A673 (cell line): Measurements from ENCODE around the gene TMEM63B. TPM values are rescaled to one million over a fixed set of nuclear protein-coding genes. Genes with fewer than 3 reads are reported as not detected.

Source experiments
- BruUV-seq: library from RNA; stranded (reverse); fragments of 400-500 nt; replicated peaks from 2 replicates; lab custom pipeline; 2021; lab: Mats Ljungman, UMichigan
- CTCF ChIA-PET: fragments of 300-600 bp; sonication (Branson Sonifier 250); formaldehyde crosslinking; loops from one replicate; lab custom pipeline; 2022; ENCODE audit warnings: antibody characterized with exemption; lab: Charles Lee
- POLR2A ChIA-PET: fragments of 300-600 bp; sonication (Branson Sonifier 250); formaldehyde crosslinking; loops from one replicate; lab custom pipeline; 2022; ENCODE audit warnings: antibody characterized with exemption; ENCODE audit not compliant: low non-redundant PET; lab: Charles Lee
- DNase-seq: peaks from one replicate; pipeline ENCODE4 v3.0.0-alpha.2; 2015; ENCODE audit warnings: low spot score
- H3K27ac ChIP-seq: fragments of 200-600 bp; sonication (generic); 2 replicates; pipeline ENCODE4 v1.5.1; 2016; ENCODE audit warnings: mixed run types, low read depth, mild to moderate bottlenecking, mixed read lengths, antibody characterized with exemption, low read length; ENCODE audit not compliant: poor library complexity, severe bottlenecking
- H3K27me3 ChIP-seq: fragments of 200-600 bp; sonication (generic); replicated peaks from 2 replicates; pipeline ENCODE4 v1.6.1; 2017; ENCODE audit warnings: mixed run types, low read depth, mild to moderate bottlenecking, mixed read lengths, antibody characterized with exemption, low read length; ENCODE audit not compliant: insufficient read depth, poor library complexity
- H3K36me3 ChIP-seq: fragments of 200-600 bp; sonication (generic); 2 replicates; pipeline ENCODE4 v1.6.1; 2016; ENCODE audit warnings: mixed run types, mild to moderate bottlenecking, mixed read lengths, antibody characterized with exemption, low read length; ENCODE audit not compliant: insufficient read depth, poor library complexity, severe bottlenecking
- H3K4me1 ChIP-seq: fragments of 200-600 bp; sonication (generic); 2 replicates; pipeline ENCODE4 v1.6.1; 2017; ENCODE audit warnings: mixed run types, mild to moderate bottlenecking, mixed read lengths, antibody characterized with exemption, low read length; ENCODE audit not compliant: insufficient read depth, poor library complexity, severe bottlenecking
- H3K4me3 ChIP-seq: fragments of 200-600 bp; sonication (generic); 2 replicates; pipeline ENCODE4 v1.5.1; 2016; ENCODE audit warnings: low read depth, mixed run types, mild to moderate bottlenecking, mixed read lengths, low read length; ENCODE audit not compliant: poor library complexity, severe bottlenecking
- H3K9me3 ChIP-seq: fragments of 200-600 bp; sonication (generic); 2 replicates; pipeline ENCODE4 v1.6.1; 2016; ENCODE audit warnings: mixed run types, low read depth, mild to moderate bottlenecking, mixed read lengths, antibody characterized with exemption, low read length; ENCODE audit not compliant: poor library complexity, severe bottlenecking
- EZH2 ChIP-seq: fragments of 200-600 bp; sonication (generic); IDR thresholded peaks from 2 replicates; pipeline ENCODE4 v1.6.1; 2017; ENCODE audit warnings: borderline replicate concordance, low read depth, mild to moderate bottlenecking, mixed read lengths, antibody characterized with exemption, low read length; ENCODE audit not compliant: poor library complexity, severe bottlenecking
- intact Hi-C: fragments of 100-400 bp; cut with micrococcal nuclease; formaldehyde crosslinking; loops from one replicate; pipeline ENCODE4 v1.10.0; 2022; ENCODE audit not compliant: unreplicated experiment
- total RNA-seq: library from RNA; stranded (reverse); gene quantifications from 2 replicates; pipeline ENCODE4 v1.2.3, GENCODE V29; 2021
- TF ChIP-seq, protein P1 (sequence below): fragments of 300-800, 200-600 bp; sonication (generic); conservative IDR thresholded peaks from 2 replicates; pipeline ENCODE4 v1.5.1; 2017; ENCODE audit warnings: low read depth, mild to moderate bottlenecking, antibody characterized with exemption, low read length, moderate library complexity, mixed read lengths

TMEM63B gene
- total RNA-seq, 1 experiment from 2014 or later: 32.0 TPM

DNA sequence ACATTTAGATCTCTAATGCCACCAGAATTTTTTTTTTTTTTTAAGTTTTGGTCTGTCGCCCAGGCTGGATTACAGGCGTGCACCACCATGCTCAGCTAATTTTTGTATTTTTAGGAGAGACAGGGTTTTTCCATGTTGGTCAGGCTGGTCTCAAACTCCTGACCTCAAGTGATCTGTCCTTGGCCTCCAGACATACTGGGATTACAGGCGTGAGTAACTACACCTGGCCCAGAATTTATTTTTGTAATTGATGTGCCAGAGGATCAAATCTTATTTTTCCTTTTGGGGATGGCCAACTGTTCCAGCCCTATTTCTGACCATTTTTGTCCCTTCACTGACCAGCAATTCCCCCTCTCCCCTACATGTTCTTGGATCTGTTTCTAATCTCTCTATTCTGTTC is 71.3 kb downstream of the TMEM63B start:
- no peaks in the 10 kb centered on the region for H3K4me1 ChIP-seq
- H3K27me3 ChIP-seq: no peaks in the 10 kb centered on the region
- no TSS peak for BruUV-seq
- TF ChIP-seq EZH2: no peak
- TF ChIP-seq, protein P1, sequence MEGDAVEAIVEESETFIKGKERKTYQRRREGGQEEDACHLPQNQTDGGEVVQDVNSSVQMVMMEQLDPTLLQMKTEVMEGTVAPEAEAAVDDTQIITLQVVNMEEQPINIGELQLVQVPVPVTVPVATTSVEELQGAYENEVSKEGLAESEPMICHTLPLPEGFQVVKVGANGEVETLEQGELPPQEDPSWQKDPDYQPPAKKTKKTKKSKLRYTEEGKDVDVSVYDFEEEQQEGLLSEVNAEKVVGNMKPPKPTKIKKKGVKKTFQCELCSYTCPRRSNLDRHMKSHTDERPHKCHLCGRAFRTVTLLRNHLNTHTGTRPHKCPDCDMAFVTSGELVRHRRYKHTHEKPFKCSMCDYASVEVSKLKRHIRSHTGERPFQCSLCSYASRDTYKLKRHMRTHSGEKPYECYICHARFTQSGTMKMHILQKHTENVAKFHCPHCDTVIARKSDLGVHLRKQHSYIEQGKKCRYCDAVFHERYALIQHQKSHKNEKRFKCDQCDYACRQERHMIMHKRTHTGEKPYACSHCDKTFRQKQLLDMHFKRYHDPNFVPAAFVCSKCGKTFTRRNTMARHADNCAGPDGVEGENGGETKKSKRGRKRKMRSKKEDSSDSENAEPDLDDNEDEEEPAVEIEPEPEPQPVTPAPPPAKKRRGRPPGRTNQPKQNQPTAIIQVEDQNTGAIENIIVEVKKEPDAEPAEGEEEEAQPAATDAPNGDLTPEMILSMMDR: no peak
- no peaks in the 10 kb centered on the region for H3K9me3 ChIP-seq
- no peaks in the 10 kb centered on the region for H3K36me3 ChIP-seq
- H3K4me3 ChIP-seq: no peak overlapping the region
- no peak overlapping the region for H3K27ac ChIP-seq
- ChIA-PET CTCF (no interaction called here), POLR2A (no interaction called here)
- DNase-seq: no peak
- intact Hi-C loops: no loop called here

DNA sequence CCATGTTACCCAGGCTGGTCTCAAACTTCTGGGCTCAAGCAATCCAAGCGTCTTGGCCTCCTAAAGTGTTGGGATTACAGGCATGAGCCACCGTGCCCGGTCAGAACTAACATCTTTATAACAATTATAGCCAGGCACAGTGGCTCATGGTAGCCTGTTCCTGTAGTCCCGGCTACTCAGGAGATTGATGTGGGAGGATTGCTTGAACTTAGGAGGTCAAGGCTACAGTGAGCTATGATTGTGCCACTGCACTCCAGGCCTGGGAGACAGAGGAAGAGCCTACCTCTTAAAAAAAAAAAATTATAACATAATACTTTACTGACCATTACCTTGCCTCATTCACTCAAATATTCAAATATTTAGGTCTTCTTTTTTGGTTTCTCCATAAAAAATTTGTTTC is 72.5 kb downstream of the TMEM63B start:
- Histone ChIP-seq H3K4me1 (no peaks in the 10 kb centered on the region), H3K36me3 (no peaks in the 10 kb centered on the region), H3K27me3 (no peaks in the 10 kb centered on the region), H3K4me3 (no peak overlapping the region), H3K9me3 (no peaks in the 10 kb centered on the region), H3K27ac (no peak overlapping the region)
- intact Hi-C loops: no loop called here
- POLR2A ChIA-PET: no interaction called here
- TF ChIP-seq, protein P1: no peak
- TF ChIP-seq EZH2: no peak
- DNase-seq: no peak
- no TSS peak for BruUV-seq
- CTCF ChIA-PET: no interaction called here

DNA sequence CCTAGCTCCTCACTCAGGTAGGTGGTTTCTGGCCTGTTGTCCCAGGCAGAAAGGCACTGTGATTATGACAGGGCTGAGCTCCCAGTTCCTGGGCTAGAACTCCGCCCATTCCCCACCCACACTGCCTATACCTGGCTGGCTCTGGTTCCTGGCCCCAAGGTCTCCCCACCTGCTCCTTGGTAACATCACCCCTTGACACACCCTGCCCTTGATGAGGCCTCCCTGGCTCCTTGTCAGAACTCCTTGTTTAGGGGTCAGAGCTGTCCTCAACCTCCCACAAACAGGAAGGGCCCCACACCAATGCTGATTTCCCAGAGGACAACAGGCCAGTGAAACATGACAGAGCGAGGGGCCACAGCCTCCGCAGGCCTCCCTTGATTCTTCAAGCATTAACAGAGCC is 73.8 kb downstream of the TMEM63B start:
- H3K9me3 ChIP-seq: no peaks in the 10 kb centered on the region
- H3K36me3 ChIP-seq: no peaks in the 10 kb centered on the region
- DNase-seq: no peak
- no peak overlapping the region for H3K4me3 ChIP-seq
- intact Hi-C loops: no loop called here
- no peaks in the 10 kb centered on the region for H3K27me3 ChIP-seq
- ChIA-PET POLR2A (interaction anchor here (0.6 kb wide), 1 partner anchor 45 kb away, joined by 3 read pairs; no protein-coding TSS in a partner anchor), CTCF (no interaction called here)
- H3K4me1 ChIP-seq: no peaks in the 10 kb centered on the region
- BruUV-seq: no TSS peak
- TF ChIP-seq, protein P1: no peak
- no peak for TF ChIP-seq EZH2
- no peak overlapping the region for H3K27ac ChIP-seq
